ENCODE results near the gene CIAO3. TPM values are rescaled to one million over a fixed set of nuclear protein-coding genes. Genes with fewer than 3 reads are reported as not detected.

CIAO3 gene
- total and polyA plus RNA-seq, 3 donors from 2014 or later, result 28.9 to 59.0 (median 58.0) TPM

GRCh38 chr16:767743-768235, 27.0 kb upstream of the CIAO3 start:
- Histone ChIP-seq H3K4me1 (no peaks in the 10 kb centered on the region), H3K9me3 (no peaks in the 10 kb centered on the region), H3K4me3 (no peak overlapping the region), H3K27me3 (no peaks in the 10 kb centered on the region), H3K36me3 (ENCODE audit: low read depth, missing control alignments) (no peaks in the 10 kb centered on the region), H3K27ac (no peak overlapping the region)
- DNase-seq, result no peak
- intact Hi-C loops (cut with DNase I; ENCODE audit: low total_unique reads), result no loop called here
- WGBS, 2 donors, result 67 to 77% methylated on average over 8 to 27 of the region's 38 CpGs
- TF ChIP-seq POLR2A (IDR thresholded peaks at IDR 0.05) (no peak), CTCF (IDR thresholded peaks at IDR 0.05) (no peak)

- intact Hi-C loops (cut with DNase I; ENCODE audit: low total_unique reads), result no loop called here
- H3K27ac ChIP-seq, result no peak overlapping the region
- H3K4me3 ChIP-seq, result no peak overlapping the region
- no peaks in the 10 kb centered on the region for H3K27me3 ChIP-seq
- no peaks in the 10 kb centered on the region for H3K4me1 ChIP-seq
- H3K36me3 ChIP-seq (ENCODE audit: low read depth, missing control alignments), result no peaks in the 10 kb centered on the region
- H3K9me3 ChIP-seq, result no peaks in the 10 kb centered on the region
- WGBS, 2 donors, result 81 to 88% methylated on average over 16 to 29 of the region's 48 CpGs
- TF ChIP-seq POLR2A (IDR thresholded peaks at IDR 0.05) (no peak), CTCF (IDR thresholded peaks at IDR 0.05) (no peak)
- no peak for DNase-seq
These were observed 26.2 kb upstream of the CIAO3 start for GRCh38 chr16:766820-767640.

- Histone ChIP-seq H3K9me3 (no peaks in the 10 kb centered on the region), H3K27ac (no peak overlapping the region), H3K36me3 (ENCODE audit: low read depth, missing control alignments) (no peaks in the 10 kb centered on the region), H3K4me1 (no peaks in the 10 kb centered on the region), H3K4me3 (no peak overlapping the region), H3K27me3 (no peaks in the 10 kb centered on the region)
- WGBS, 2 donors, result 86 to 90% methylated on average over 15 to 29 of the region's 29 CpGs
- no peak for DNase-seq
- TF ChIP-seq POLR2A (IDR thresholded peaks at IDR 0.05), result no peak
- no peak for TF ChIP-seq CTCF (IDR thresholded peaks at IDR 0.05)
- intact Hi-C loops (cut with DNase I; ENCODE audit: low total_unique reads), result no loop called here
These were observed 25.4 kb upstream of the CIAO3 start for GRCh38 chr16:766008-766819.

GRCh38 chr16:765488-765865, 24.7 kb upstream of the CIAO3 start:
- 92 to 96% methylated on average over 10 to 29 of the region's 29 CpGs for WGBS, 2 donors
- TF ChIP-seq POLR2A (IDR thresholded peaks at IDR 0.05), result no peak
- no peak for TF ChIP-seq CTCF (IDR thresholded peaks at IDR 0.05)
- Histone ChIP-seq H3K9me3 (no peaks in the 10 kb centered on the region), H3K36me3 (ENCODE audit: low read depth, missing control alignments) (no peaks in the 10 kb centered on the region), H3K4me1 (no peaks in the 10 kb centered on the region), H3K4me3 (no peak overlapping the region), H3K27ac (no peak overlapping the region), H3K27me3 (no peaks in the 10 kb centered on the region)
- DNase-seq, result no peak
- intact Hi-C loops (cut with DNase I; ENCODE audit: low total_unique reads), result no loop called here

All from testis (tissue), 3 donors.